Measurements from ENCODE around the gene TBC1D9.
"Not testable (repeated sequence)": the region's sequence is repeated elsewhere in the genome, so short reads cannot be mapped to it uniquely, and the experiment has no call there.

TBC1D9 gene

GRCh38 chr4:140752291-140753068 lies 3.7 kb downstream of the TBC1D9 start:
- no peak for DNase-seq

- DNase-seq, result no peak
These were observed 5.7 kb downstream of the TBC1D9 start for GRCh38 chr4:140750470-140750869.

- DNase-seq, result no peak
These were observed 8.0 kb downstream of the TBC1D9 start for GRCh38 chr4:140748171-140748570.

- DNase-seq, result not testable (repeated sequence)
These were observed 9.6 kb downstream of the TBC1D9 start for GRCh38 chr4:140746546-140746945.

- DNase-seq, result no peak
These were observed 11.8 kb downstream of the TBC1D9 start for GRCh38 chr4:140744421-140744820.

DNA sequence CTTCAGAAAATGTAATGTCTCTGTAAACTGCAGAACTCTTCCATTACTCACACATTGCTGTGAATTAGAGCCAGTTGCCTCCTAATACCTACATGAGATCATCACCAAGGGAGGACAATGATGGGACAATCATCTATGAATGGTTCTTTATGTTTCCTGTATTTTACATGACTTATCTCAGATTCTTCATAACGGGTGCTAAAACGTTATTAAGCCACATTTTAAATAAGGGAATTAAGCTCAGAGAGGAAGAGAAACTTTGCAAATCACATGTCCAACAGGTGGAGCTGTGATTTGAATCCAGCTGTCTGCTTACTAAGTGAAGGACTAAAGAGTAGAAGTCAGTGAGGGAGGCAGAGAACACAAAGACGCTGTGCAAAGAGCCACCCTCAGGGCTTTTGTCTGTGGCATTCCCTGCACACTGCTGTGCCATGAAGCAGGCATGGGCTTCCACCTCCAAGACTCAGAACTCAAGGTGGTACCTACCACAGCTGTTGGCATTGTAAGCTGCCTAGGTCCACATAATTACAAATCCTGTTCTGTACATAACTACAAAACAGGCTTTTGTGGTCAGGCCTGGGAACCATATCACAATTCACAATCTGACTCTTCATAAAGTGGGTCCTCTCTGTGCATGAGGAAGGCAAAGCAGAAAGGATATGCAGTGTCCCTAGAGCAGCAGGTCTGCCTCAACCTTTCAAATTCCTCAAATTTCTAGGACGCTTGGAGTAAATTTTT lies 12.8 kb downstream of the TBC1D9 start:
- DNase-seq, result no peak

GRCh38 chr4:140742838-140743193 lies 13.4 kb downstream of the TBC1D9 start:
- no peak for DNase-seq

DNA sequence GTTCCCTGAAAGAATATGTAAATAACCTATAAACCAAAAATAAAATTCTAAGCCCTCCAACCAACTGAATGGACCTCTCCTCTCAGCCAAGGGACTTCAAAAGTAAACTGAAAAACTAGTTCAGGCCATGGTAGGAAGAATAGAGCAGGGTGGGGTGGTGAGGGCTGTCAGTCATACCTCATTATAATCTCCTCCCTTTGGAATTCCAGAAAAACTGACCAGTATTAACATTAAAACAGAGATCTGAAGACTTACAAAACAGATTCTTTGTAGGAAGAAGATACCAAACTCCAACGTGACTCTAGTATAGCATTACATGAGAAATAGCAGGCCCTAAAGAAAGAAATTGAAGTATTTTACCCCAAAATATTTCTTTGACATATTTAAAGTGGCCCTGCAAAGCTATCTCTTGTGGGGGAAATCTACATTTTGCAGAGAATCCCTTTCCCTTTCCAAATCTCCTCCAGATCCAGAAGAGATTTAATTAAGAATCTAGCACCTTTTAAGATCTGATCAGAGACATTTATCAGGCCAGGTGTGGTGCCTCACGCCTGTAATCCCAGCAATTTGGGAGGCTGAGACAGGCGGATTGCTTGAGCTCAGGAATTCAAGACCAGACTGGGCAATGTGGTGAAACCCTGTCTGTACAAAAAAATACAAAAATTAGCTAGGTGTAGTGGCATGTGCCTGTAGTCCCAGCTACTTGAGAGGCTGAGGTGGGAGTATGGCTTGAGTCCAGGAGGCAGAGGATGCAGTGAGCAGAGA lies 15.1 kb downstream of the TBC1D9 start:
- no peak for DNase-seq

DNA sequence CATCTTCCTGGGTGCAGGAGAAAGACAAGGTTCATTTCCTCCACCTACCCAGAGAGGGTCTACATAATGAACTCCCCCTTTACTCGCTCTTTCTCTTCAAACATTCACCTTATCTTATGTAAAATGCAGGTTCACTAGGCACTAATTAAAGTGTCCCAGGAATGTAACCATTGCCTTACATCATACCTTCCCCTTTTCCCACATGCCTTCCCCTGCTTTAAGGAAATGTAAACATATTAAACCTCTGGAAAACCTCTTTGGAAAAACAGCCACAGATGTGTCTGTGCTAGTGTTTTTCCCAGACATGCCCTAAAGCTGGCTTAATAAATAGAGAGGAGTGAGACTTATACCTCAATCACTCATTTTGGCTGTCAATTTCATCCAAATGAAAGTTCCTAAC lies 15.8 kb downstream of the TBC1D9 start:
- no peak for DNase-seq

DNA sequence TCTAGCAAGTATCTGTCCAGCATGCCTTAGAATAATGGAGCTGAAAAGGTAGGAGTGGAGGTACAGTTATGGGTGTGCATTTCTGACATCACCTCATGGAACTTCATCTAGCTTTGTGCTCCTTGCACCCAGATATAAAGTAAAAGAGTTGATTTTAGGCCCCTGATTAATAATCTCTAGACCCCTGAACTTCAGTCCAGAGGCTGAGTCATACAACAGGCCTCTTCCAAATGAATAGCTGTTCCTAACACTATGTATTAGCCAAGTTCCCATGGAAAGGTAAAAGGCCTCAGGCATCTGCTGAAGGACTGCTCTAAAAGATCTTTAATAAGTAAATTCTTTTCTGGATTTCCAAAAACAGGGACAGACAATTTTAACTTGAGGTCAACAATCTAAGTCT lies 16.2 kb downstream of the TBC1D9 start:
- no peak for DNase-seq

- no peak for DNase-seq
These were observed 18.0 kb downstream of the TBC1D9 start for GRCh38 chr4:140738139-140738538.

DNA sequence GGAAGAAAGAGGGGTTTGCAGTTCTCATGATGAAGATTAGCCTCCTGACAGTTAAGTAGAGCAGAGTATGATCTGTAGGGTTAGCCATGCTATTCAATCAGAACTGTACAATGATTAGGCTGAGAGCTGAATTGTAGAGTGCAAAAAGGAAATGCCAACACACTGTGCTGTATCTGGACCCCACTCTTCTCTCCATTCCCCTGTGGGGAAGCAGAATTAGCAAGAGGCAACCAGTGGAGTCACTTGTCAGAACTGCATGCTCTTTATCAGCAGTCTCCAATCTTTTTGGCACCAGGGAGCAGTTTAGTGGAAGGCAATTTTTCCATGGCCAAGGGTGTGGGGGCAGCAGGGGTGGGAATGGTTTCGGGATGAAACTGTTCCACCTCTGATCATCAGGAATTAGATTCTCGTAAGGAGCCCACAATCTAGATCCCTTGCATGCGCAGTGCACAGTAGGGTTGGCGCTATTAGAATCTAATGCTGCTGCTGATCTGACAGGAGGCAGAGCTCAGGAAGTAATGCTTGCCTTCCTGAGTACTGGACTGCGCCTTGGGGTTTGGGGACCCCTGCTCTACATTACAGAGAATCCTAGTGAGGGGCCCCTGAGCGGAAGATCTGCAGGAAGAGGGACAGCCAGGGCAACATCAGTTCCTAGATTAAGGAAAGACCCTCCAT lies 19.4 kb downstream of the TBC1D9 start:
- DNase-seq, result no peak

DNA sequence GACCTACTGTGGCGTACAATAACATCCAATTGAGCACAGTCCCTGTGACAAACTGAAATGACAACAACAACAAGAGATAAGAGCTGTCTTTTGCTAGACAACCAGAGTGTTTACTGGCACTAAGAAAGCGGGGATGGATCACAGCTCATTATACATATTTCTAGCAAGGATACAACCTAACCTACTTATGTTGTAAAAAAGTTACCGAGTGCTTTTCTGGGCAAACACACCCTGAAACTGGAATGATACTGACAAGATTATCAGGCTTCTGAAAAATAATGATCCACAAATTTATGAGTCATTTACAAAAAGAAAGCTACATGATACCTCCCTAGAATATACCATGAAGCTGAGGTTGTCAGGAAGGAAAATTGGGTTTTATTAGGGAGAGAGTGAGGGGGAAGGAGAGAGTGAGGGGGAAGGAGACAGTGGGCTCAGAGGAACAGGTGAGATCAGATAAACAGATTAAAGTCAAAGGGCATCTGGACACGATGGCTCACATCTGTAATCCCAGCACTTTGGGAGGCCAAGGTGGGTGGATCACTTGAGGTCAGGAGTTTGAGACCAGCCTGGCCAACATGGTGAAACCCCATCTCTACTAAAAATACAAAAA lies 20.3 kb downstream of the TBC1D9 start:
- DNase-seq, result no peak

DNA sequence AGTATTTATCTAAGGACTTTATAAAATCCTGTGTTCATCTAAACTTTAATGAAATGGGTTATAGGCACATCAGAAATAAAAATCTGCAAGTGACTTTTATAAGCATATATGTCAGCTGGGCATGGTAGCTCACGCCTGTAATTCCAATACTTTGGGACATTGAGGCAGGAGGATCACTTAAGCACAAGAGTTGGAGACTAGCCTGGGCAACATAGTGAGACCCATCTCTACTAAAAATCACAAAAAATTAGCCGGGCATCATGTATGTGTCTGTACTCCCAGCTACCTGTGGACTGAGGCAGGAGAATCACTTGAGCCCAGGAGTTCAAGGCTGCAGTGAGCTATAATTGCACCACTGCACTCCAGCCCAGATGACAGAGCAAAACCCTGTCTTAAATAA lies 20.9 kb downstream of the TBC1D9 start:
- DNase-seq, result no peak

DNA sequence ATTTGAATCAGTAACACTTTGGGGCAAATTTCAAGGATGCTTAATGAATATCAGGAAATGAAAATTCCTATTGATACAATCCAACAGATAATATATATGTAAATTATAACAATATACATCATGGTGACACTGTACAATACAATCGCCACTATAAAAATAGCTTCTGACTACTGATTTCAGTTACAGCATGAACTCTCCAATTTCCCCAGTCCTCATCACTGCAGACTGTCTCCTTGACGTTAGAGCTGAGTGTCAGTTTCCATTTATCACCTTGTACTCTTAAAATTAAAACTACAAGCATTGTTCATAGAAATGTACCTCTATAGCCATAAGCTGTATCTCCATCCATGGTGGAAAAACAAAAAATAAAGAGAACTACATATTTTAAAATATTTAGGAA lies 23.4 kb downstream of the TBC1D9 start:
- DNase-seq, result no peak

- no peak for DNase-seq
These were observed 26.7 kb downstream of the TBC1D9 start for GRCh38 chr4:140729344-140730049.

- no peak for DNase-seq
These were observed 29.2 kb downstream of the TBC1D9 start for GRCh38 chr4:140726776-140727500.

DNA sequence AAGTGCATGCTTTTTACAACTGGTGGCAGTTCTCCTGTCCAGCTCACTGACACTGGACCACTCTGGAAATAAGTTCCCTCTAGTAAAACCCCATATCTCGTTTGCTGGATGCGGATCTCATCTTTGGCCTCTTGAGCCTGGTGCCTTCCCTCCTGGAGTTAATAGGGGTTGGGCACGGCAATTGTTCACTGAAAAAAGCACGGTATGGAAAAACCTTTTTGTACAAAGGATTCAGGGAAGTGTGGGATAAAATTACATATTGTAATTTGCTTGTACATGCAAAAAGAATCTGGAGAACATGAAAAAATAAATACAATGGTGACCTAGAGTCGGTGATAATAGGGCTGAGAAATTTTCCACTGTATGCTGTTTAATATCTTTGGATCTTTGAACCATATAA lies 30.6 kb downstream of the TBC1D9 start:
- DNase-seq, result no peak

DNA sequence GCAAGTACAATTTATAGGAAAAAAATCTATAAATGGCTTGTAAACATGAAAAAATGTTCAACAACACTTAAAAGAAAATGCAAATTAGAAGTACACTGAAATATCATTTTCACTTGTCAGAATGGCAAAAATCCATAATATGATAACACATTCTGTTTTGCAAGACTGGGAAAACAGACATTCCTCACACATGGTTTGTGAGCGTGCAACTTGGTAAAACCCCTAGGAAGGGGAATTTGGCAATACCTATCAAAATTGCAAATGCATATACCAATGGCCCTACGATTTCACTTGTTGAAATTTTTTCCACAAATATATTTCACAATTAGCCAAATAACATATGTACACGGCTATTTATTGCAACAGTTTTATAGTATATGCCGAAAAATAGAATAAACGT lies 31.4 kb downstream of the TBC1D9 start:
- no peak for DNase-seq

DNA sequence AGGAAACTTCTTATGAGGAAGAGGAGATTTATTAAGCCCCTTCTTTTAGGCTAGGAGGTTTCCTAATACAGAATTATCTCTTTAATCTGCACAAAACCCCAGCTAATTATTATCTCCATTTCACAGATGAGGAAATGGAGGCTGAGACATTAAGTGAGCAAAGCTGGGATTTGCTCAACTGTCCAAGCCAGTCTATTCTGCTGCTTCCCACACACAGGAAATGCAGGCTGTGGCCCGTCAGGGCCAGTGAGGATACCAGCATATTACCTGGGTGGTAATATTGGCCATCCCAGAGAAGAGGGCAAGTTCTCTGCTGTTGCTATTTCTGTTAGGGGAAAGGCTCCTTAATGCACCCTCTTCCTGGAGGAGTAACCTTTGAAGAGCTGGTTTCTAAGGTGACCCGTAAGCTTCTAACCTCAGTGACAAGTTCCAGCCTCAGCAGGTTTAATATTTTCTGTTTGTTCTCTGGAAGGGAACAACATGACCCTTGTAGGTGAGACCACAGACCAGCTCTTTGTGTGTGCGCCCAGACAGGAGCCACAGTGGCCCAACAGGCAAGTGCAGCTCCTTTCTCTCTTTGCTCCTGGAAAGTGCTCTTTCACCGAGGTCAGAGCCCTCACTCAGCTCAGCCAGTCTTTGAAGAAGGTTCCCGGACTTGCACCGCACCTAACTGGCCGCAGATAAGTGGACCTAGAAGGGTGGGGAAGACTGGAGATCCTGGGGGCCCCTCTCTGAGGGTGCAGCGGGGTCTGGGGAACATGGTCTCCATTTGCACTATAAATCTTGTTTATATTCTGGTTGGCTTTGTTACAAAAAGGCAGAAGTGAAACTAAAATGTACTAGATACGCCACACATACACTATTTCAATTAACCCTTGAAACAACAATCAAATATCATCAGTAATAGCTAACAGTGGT lies 35.5 kb downstream of the TBC1D9 start:
- DNase-seq, result no peak

Measured in stimulated activated CD4-positive, alpha-beta T cell treated with anti-CD3 and anti-CD28 coated beads, Interleukin-4, amount 100 ng/mL, for 4 hours (primary cell).